ELR (cell line): ENCODE measurements around the gene KLHDC4.
A peak's percentile ranks its signal among the peaks of the same experiment; 100 is the strongest.
"Not testable (repeated sequence)": the region's sequence is repeated elsewhere in the genome, so short reads cannot be mapped to it uniquely, and the experiment has no call there.

Source experiments
- DNase-seq: peaks from one replicate; pipeline ENCODE4 v3.0.0-alpha.2; 2015; ENCODE audit warnings: low read depth

The KLHDC4 gene

GRCh38 chr16:87684106-87684677, 81.6 kb downstream of the KLHDC4 start:
- no peak for DNase-seq

- no peak for DNase-seq
Observed at GRCh38 chr16:87682852-87683399, 82.9 kb downstream of the KLHDC4 start.

- DNase-seq, result peak; percentile 80
Observed at GRCh38 chr16:87681981-87682570, 83.7 kb downstream of the KLHDC4 start.

- not testable (repeated sequence) for DNase-seq
Observed at GRCh38 chr16:87681051-87681602, 84.7 kb downstream of the KLHDC4 start.

- no peak for DNase-seq
Observed at GRCh38 chr16:87680272-87680644, 85.5 kb downstream of the KLHDC4 start.

GRCh38 chr16:87679593-87680271, 86.1 kb downstream of the KLHDC4 start:
- DNase-seq, result no peak

GRCh38 chr16:87678618-87679017, 87.2 kb downstream of the KLHDC4 start:
- DNase-seq, result no peak

GRCh38 chr16:87677830-87678229, 88.0 kb downstream of the KLHDC4 start:
- DNase-seq, result no peak

- no peak for DNase-seq
Observed at GRCh38 chr16:87675111-87675719, 90.6 kb downstream of the KLHDC4 start.

GRCh38 chr16:87674419-87674818, 91.4 kb downstream of the KLHDC4 start:
- no peak for DNase-seq

GRCh38 chr16:87671715-87672270, 94.0 kb downstream of the KLHDC4 start:
- no peak for DNase-seq

- no peak for DNase-seq
Observed at GRCh38 chr16:87671221-87671620, 94.6 kb downstream of the KLHDC4 start.

- DNase-seq, result no peak
Observed at GRCh38 chr16:87669672-87670071, 96.1 kb downstream of the KLHDC4 start.

- no peak for DNase-seq
Observed at GRCh38 chr16:87667946-87668345, 97.8 kb downstream of the KLHDC4 start.

- DNase-seq, result no peak
Observed at GRCh38 chr16:87667443-87667842, 98.3 kb downstream of the KLHDC4 start.

- DNase-seq, result no peak
Observed at GRCh38 chr16:87666919-87667318, 98.9 kb downstream of the KLHDC4 start.

GRCh38 chr16:87665193-87665592, 100.6 kb downstream of the KLHDC4 start:
- DNase-seq, result no peak

GRCh38 chr16:87664792-87665191, 101.0 kb downstream of the KLHDC4 start:
- DNase-seq, result no peak

- no peak for DNase-seq
Observed at GRCh38 chr16:87662254-87663204, 103.3 kb downstream of the KLHDC4 start.

- DNase-seq, result peak; percentile 54
Observed at GRCh38 chr16:87661561-87661960, 104.2 kb downstream of the KLHDC4 start.

- no peak for DNase-seq
Observed at GRCh38 chr16:87658564-87659225, 107.1 kb downstream of the KLHDC4 start.
